ENCODE results near the gene CENPQ.

DNA sequence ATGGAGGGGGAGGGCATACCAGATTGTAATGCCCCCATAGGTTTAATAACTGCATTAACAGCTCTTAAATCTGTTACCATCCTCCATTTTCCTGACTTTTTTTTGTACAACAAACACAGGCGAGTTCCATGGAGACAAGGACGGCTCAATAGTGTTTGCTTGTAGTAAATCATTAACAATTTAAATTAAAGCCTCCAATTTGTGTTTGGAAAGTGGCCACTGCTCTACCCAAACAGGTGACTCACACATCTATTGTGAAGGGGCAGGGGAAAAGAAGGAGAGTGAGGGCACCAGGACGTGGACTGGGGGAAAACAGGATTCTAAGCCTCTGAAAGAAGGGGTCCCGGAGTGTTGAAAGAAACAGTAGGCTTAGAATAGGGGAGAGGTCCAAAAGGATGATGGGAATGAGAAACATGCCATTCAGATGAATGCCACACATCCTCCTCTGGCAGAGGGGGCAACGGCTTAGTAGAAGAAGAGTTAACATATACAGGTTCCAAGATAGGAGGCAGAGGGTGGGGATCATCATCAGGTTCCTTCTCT, 43.5 kb downstream of the CENPQ start:
- TF ChIP-seq ARNT (IDR thresholded peaks at IDR 0.05) (no peak), SUZ12 (IDR thresholded peaks at IDR 0.05) (no peak), HDGF (IDR thresholded peaks at IDR 0.05; ENCODE audit: borderline replicate concordance) (no peak), FOXA1 (IDR thresholded peaks at IDR 0.05) (no peak), FOXM1 (IDR thresholded peaks at IDR 0.05; ENCODE audit: borderline replicate concordance) (no peak), ZNF384 (IDR thresholded peaks at IDR 0.05) (no peak), SP1 (IDR thresholded peaks at IDR 0.05) (no peak)

All from HEK293T (cell line).